HG03045 (cell line): Measurements from ENCODE around the gene CSTPP1.
"Not testable (repeated sequence)": the region's sequence is repeated elsewhere in the genome, so short reads cannot be mapped to it uniquely, and the experiment has no call there.

Source experiments
- ATAC-seq: cut with Tn5 transposase; IDR thresholded peaks from one replicate; pipeline ENCODE4 v1.9.1; 2021; ENCODE audit warnings: mild to moderate bottlenecking, moderate library complexity; ENCODE audit not compliant: unreplicated experiment

The CSTPP1 gene

DNA sequence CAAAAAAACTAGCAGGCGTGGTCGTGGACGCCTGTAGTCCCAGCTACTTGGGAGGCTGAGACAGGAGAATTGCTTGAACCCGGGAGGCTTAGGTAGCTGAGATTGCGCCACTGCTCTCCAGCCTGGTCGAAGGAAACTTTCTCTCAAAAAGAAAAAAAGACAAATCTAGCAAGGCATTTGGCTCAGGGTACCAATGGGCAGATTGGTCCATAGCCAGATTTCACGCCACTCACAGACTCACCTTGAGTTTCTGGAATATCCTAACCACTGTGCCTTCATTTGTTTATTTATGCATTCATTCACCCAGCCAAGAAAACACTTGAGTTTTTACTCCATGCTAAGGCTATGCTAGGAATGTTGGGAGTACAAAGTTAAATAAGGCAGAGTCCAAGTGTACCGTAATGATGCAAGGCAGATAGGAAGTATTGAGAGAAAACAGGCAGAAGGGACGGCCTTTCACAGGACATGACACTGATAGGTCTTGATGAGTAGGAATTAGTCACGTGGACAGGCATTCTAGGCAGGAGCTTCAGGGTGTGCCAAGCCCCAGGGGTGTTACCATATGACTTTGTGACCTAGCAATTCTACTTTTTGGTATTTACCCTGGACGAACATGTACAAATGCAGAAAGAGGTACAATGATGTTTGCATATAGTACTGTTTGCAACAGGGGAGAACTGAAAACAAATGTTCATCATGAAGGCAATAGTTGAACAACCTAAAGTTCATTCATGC, 252.7 kb downstream of the CSTPP1 start:
- ATAC-seq: no peak

- ATAC-seq: not testable (repeated sequence)
These were observed 254.6 kb downstream of the CSTPP1 start for GRCh38 chr11:47191137-47191536.

GRCh38 chr11:47192111-47192510, 255.6 kb downstream of the CSTPP1 start:
- no peak for ATAC-seq

DNA sequence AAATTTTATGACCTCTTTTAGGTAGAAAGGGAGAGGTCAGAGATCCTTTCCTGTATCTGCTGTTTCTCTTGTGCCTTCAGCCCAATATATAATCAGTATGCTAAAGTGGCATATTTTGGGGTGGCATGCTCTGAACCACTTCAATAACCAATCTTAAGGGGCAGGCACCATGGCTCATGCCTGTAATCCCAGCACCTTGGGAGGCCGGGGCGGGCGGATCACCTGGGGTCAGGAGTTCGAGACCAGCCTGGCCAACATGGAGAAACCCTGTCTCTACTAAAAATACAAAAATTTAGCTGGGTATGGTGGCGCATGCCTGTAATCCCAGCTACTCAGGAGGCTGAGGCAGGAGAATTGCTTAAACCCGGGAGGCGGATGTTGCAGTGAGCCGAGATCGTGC, 261.6 kb downstream of the CSTPP1 start:
- not testable (repeated sequence) for ATAC-seq

DNA sequence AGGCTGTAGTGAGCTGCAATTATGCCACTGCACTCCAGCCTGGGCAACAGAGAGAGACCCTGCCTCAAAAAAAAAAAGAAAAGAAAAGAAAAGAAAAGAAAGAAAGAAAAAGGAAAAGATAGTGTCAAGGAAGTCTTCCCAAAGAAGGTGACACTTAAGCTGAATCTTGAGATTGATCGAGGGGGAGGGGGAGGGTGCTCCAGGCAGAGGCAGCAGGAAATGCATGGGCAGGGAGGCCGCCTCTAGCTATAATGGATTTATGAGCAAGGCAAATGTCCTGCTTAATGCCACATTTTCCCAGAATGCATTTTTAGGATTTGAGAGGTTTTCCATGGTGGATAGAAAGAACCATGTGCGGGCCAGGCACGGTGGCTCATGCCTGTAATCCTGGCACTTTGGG, 264.5 kb downstream of the CSTPP1 start:
- ATAC-seq: no peak

DNA sequence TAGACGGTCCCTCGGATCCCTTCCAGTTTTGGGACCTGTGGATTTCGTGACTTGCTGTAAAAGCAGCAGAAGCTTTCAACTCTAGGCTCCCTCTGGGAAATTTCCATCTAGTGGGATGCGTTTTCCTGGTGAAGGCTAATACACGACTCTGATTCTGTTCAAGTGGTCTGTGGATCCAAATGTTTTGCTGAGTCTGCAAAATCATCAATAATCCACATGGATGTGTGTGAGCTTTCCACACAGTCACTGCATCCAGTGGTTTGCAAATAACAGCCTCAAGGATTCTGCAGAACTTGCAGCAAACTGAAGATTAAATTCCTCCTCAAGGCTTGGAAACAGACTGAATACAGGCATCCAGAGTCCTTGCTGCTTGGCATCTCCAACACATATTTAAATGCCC, 266.0 kb downstream of the CSTPP1 start:
- ATAC-seq: no peak

GRCh38 chr11:47204637-47204989, 268.1 kb downstream of the CSTPP1 start:
- no peak for ATAC-seq

DNA sequence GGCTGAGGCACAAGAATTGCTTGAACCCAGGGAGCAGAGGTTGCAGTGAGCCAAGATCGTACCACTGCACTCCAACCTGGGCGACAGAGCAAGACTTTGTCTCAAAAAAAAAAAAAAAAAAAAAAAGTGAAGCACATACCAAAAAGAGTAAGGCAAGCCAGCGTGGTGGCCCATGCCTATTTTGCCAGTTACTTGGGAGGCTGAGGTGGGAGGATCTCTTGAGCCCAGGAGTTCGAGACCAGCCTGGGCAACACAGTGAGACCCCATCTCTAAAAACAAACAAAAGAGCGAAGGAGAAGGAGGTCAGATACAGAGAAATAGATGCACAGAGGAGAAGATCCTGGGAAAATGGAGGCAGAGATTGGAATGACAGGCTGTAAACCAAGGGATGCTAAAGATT, 270.0 kb downstream of the CSTPP1 start:
- ATAC-seq: not testable (repeated sequence)

- no peak for ATAC-seq
These were observed 270.9 kb downstream of the CSTPP1 start for GRCh38 chr11:47207459-47207858.

GRCh38 chr11:47208008-47208552, 271.5 kb downstream of the CSTPP1 start:
- ATAC-seq: not testable (repeated sequence)

DNA sequence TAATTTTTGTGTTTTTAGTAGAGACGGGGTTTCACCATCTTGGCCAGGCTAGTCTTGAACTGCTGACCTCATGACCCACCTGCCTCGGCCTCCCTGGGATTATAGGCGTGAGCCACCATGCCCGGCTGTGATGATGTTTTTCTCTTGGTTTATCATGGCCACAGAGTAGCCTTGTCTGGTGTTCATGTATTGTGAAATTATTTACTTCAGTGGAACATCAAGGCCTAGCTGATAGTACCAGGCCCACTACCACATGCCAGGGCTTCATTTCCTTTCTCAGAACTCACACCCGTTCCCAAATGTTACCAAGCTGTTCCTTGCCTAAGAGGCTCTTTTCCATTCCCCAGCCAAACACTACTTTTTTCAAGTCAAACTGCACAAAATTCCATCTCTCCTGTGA, 272.1 kb downstream of the CSTPP1 start:
- ATAC-seq: no peak
